Measurements from ENCODE around the gene SLC45A1.

SLC45A1 gene

GRCh38 chr1:8318436-8318835 is 522 bp downstream of the SLC45A1 start:
- no peak for TF ChIP-seq POLR2A (IDR thresholded peaks at IDR 0.05; ENCODE audit: low read depth, low read length)
- DNase-seq (ENCODE audit: insufficient read length, low spot score) = no peak
- no peak for FAIRE-seq

- no peak for TF ChIP-seq POLR2A (IDR thresholded peaks at IDR 0.05; ENCODE audit: low read depth, low read length)
- no peak for FAIRE-seq
- DNase-seq (ENCODE audit: insufficient read length, low spot score) = no peak
These were observed 3.7 kb downstream of the SLC45A1 start for GRCh38 chr1:8321612-8322011.

GRCh38 chr1:8323706-8324105 is 5.8 kb downstream of the SLC45A1 start:
- FAIRE-seq = no peak
- no peak for TF ChIP-seq POLR2A (IDR thresholded peaks at IDR 0.05; ENCODE audit: low read depth, low read length)

GRCh38 chr1:8324176-8324810 is 6.4 kb downstream of the SLC45A1 start:
- FAIRE-seq = no peak
- TF ChIP-seq POLR2A (IDR thresholded peaks at IDR 0.05; ENCODE audit: low read depth, low read length) = no peak

More at GRCh38 chr1:8323706-8324105, 5.8 kb downstream of the SLC45A1 start:
- DNase-seq (ENCODE audit: insufficient read length, low spot score) = no peak

GRCh38 chr1:8325771-8326170 is 7.9 kb downstream of the SLC45A1 start:
- DNase-seq (ENCODE audit: insufficient read length, low spot score) (no peak), FAIRE-seq (no peak)
- no peak for TF ChIP-seq POLR2A (IDR thresholded peaks at IDR 0.05; ENCODE audit: low read depth, low read length)

More at GRCh38 chr1:8324176-8324810, 6.4 kb downstream of the SLC45A1 start:
- no peak for DNase-seq (ENCODE audit: insufficient read length, low spot score)

GRCh38 chr1:8326265-8326664 is 8.4 kb downstream of the SLC45A1 start:
- TF ChIP-seq POLR2A (IDR thresholded peaks at IDR 0.05; ENCODE audit: low read depth, low read length) = no peak
- FAIRE-seq (no peak), DNase-seq (ENCODE audit: insufficient read length, low spot score) (no peak)

GRCh38 chr1:8328271-8328670 is 10.4 kb downstream of the SLC45A1 start:
- no peak for TF ChIP-seq POLR2A (IDR thresholded peaks at IDR 0.05; ENCODE audit: low read depth, low read length)
- FAIRE-seq = no peak
- no peak for DNase-seq (ENCODE audit: insufficient read length, low spot score)

GRCh38 chr1:8329439-8329838 is 11.5 kb downstream of the SLC45A1 start:
- no peak for DNase-seq (ENCODE audit: insufficient read length, low spot score)
- FAIRE-seq = no peak
- no peak for TF ChIP-seq POLR2A (IDR thresholded peaks at IDR 0.05; ENCODE audit: low read depth, low read length)

- FAIRE-seq (no peak), DNase-seq (ENCODE audit: insufficient read length, low spot score) (no peak)
- no peak for TF ChIP-seq POLR2A (IDR thresholded peaks at IDR 0.05; ENCODE audit: low read depth, low read length)
These were observed 11.9 kb downstream of the SLC45A1 start for GRCh38 chr1:8329858-8330257.

- TF ChIP-seq POLR2A (IDR thresholded peaks at IDR 0.05; ENCODE audit: low read depth, low read length) = no peak
- FAIRE-seq = no peak
- DNase-seq (ENCODE audit: insufficient read length, low spot score) = no peak
These were observed 12.6 kb downstream of the SLC45A1 start for GRCh38 chr1:8330271-8331125.

- DNase-seq (ENCODE audit: insufficient read length, low spot score) (no peak), FAIRE-seq (no peak)
- TF ChIP-seq POLR2A (IDR thresholded peaks at IDR 0.05; ENCODE audit: low read depth, low read length) = no peak
These were observed 14.9 kb downstream of the SLC45A1 start for GRCh38 chr1:8332806-8333205.

- no peak for FAIRE-seq
- no peak for DNase-seq (ENCODE audit: insufficient read length, low spot score)
- no peak for TF ChIP-seq POLR2A (IDR thresholded peaks at IDR 0.05; ENCODE audit: low read depth, low read length)
These were observed 15.5 kb downstream of the SLC45A1 start for GRCh38 chr1:8333246-8333987.

- no peak for FAIRE-seq
These were observed 16.4 kb downstream of the SLC45A1 start for GRCh38 chr1:8334106-8334851.

More at GRCh38 chr1:8334106-8334851, 16.4 kb downstream of the SLC45A1 start:
- no peak for DNase-seq (ENCODE audit: insufficient read length, low spot score)
- TF ChIP-seq POLR2A (IDR thresholded peaks at IDR 0.05; ENCODE audit: low read depth, low read length) = no peak
